HEK293T (cell line): ENCODE measurements around the gene KCNK18.

Experiments
- BHLHE40 ChIP-seq: fragments of 450-650 bp; IDR thresholded peaks from 2 replicates; pipeline ENCODE4 v1.6.1; 2016; ENCODE audit warnings: mild to moderate bottlenecking, moderate library complexity, borderline replicate concordance
- ELF4 ChIP-seq: fragments of 450-650 bp; IDR thresholded peaks from 2 replicates; pipeline ENCODE4 v1.6.1; 2017; ENCODE audit warnings: antibody characterized with exemption
- FOXA1 ChIP-seq: fragments of 450-650 bp; IDR thresholded peaks from 2 replicates; pipeline ENCODE4 v1.6.1; 2016; ENCODE audit warnings: mild to moderate bottlenecking
- FOXK2 ChIP-seq: fragments of 450-650 bp; IDR thresholded peaks from 2 replicates; pipeline ENCODE4 v1.6.1; 2016; ENCODE audit warnings: mild to moderate bottlenecking
- FOXM1 ChIP-seq: fragments of 450-650 bp; IDR thresholded peaks from 2 replicates; pipeline ENCODE4 v1.6.1; 2017; ENCODE audit warnings: mild to moderate bottlenecking, borderline replicate concordance
- HDGF ChIP-seq: fragments of 450-650 bp; IDR thresholded peaks from 2 replicates; pipeline ENCODE4 v1.6.1; 2017; ENCODE audit warnings: antibody characterized with exemption, borderline replicate concordance
- NFRKB ChIP-seq: fragments of 450-650 bp; IDR thresholded peaks from 2 replicates; pipeline ENCODE4 v1.6.1; 2016; ENCODE audit warnings: mild to moderate bottlenecking, moderate library complexity
- SP1 ChIP-seq: fragments of 450-650 bp; IDR thresholded peaks from 2 replicates; pipeline ENCODE4 v1.6.1; 2017
- SUZ12 ChIP-seq: fragments of 450-650 bp; IDR thresholded peaks from 2 replicates; pipeline ENCODE4 v1.6.1; 2016; ENCODE audit warnings: mild to moderate bottlenecking
- ZNF384 ChIP-seq: fragments of 450-650 bp; IDR thresholded peaks from 2 replicates; pipeline ENCODE4 v1.6.1; 2016

DNA sequence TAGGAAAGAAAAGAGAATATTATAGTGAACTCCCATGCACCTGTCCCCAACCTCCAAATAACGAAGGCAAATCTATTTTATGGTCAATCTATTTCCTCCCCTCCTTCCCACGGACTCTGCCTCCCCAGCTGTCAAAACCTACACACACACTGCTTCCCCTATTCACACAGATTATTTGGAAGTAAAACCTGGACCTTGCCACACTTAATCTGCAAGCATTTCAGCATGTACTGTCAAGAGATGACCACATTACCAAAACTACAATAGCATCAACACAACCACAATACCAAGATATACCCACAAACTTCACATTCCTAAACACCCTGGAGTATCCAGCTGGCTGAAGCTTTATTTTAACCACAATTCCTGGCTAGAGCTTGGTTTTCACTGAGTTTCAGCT is 27.8 kb upstream of the KCNK18 start:
- TF ChIP-seq ZNF384 (no peak), BHLHE40 (no peak), FOXM1 (no peak), ELF4 (no peak), SP1 (no peak), FOXA1 (no peak), FOXK2 (no peak), HDGF (no peak), NFRKB (no peak), SUZ12 (no peak)
